ENCODE results near the gene KCNIP1. TPM values are rescaled to one million over a fixed set of nuclear protein-coding genes. Genes with fewer than 3 reads are reported as not detected.

KCNIP1 gene
- total RNA-seq, 2 experiments from 2014 or later, result not detected

DNA sequence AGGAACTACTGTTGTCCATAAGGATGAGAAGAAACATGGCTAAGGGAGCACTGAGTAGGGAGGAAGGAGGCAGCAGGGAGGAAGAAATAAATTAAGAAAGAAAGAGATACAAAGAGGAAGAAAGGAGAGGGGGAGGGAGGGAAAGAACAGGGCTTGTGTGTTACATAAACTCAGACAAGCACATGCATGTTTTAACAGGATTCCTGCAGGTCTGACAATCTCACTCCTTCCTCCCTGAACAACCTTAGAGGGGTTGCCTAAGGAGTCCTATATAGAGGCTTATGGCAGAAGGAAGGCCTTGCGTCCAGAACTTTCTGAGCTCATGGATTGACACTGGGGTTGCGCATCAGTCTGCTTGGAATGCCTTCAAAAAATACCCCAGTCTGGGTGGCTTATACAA is 4.2 kb upstream of the KCNIP1 start:
- Mint-ChIP-seq H3K9me3 (ENCODE audit: insufficient read depth) (no peaks in the 10 kb centered on the region), H3K4me3 (no peak overlapping the region), H3K4me1 (ENCODE audit: low read depth) (no peaks in the 10 kb centered on the region), H3K27me3 (ENCODE audit: low read depth) (peaks cover 38% of the 10 kb centered on the region), H3K36me3 (ENCODE audit: low read depth) (no peaks in the 10 kb centered on the region), H3K27ac (no peak overlapping the region)
- POLR2A ChIA-PET, result no interaction called here
- ATAC-seq, result no peak
- CTCF ChIA-PET, result no interaction called here
- DNase-seq, result no peak

DNA sequence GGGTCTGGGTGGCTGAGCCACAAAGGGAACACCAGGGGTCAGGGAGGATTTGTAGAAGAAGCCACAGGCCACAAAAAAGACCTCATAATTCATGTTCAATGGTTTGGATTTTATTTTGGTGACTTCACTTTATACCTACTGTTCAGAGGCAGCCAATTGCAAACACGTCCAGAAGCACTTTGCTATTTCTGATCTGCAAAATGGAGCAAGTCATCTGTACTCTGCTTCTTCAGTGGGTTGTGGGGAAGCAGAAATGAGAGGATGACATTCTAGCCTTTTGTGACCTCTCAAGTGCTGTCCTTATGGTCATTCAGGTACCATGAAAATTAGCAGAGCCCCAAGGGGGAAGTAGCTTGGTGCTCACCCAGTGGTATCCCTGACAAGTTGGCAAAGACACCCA is 2.5 kb upstream of the KCNIP1 start:
- peaks cover 50% of the 10 kb centered on the region for H3K27me3 Mint-ChIP-seq (ENCODE audit: low read depth)
- H3K4me1 Mint-ChIP-seq (ENCODE audit: low read depth), result no peaks in the 10 kb centered on the region
- H3K36me3 Mint-ChIP-seq (ENCODE audit: low read depth), result no peaks in the 10 kb centered on the region
- no peak overlapping the region for H3K4me3 Mint-ChIP-seq
- ATAC-seq, result no peak
- CTCF ChIA-PET, result no interaction called here
- no peaks in the 10 kb centered on the region for H3K9me3 Mint-ChIP-seq (ENCODE audit: insufficient read depth)
- no peak for DNase-seq
- POLR2A ChIA-PET, result interaction anchor here (0.9 kb wide), 1 partner anchor 32 kb away, joined by 3 read pairs; no protein-coding TSS in a partner anchor
- no peak overlapping the region for H3K27ac Mint-ChIP-seq

DNA sequence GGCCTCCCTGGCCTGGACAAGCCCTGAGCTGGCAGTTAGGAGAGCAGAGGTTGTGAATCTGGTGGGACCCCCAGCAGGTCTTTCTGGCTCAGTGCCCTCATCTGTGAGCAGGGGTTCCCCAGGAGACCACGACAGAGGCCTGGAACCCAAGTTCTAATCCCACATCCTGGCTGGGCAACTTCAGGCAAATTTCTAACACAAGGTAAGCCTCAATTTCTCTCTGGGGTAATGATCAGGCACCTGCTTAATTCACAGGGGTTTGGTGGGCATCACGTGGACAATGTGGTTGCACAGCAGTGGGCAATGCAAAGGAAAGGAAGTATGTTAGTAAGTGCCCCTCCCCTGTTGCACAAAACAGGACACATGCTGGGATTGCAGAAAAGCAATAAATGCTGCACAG is 1.9 kb upstream of the KCNIP1 start:
- ATAC-seq, result no peak
- DNase-seq, result no peak
- H3K27me3 Mint-ChIP-seq (ENCODE audit: low read depth), result peaks cover 47% of the 10 kb centered on the region
- ChIA-PET POLR2A (interaction anchor here (0.9 kb wide), 1 partner anchor 32 kb away, joined by 3 read pairs; no protein-coding TSS in a partner anchor), CTCF (no interaction called here)
- H3K4me3 Mint-ChIP-seq, result no peak overlapping the region
- no peaks in the 10 kb centered on the region for H3K4me1 Mint-ChIP-seq (ENCODE audit: low read depth)
- no peak overlapping the region for H3K27ac Mint-ChIP-seq
- H3K9me3 Mint-ChIP-seq (ENCODE audit: insufficient read depth), result no peaks in the 10 kb centered on the region
- H3K36me3 Mint-ChIP-seq (ENCODE audit: low read depth), result no peaks in the 10 kb centered on the region

DNA sequence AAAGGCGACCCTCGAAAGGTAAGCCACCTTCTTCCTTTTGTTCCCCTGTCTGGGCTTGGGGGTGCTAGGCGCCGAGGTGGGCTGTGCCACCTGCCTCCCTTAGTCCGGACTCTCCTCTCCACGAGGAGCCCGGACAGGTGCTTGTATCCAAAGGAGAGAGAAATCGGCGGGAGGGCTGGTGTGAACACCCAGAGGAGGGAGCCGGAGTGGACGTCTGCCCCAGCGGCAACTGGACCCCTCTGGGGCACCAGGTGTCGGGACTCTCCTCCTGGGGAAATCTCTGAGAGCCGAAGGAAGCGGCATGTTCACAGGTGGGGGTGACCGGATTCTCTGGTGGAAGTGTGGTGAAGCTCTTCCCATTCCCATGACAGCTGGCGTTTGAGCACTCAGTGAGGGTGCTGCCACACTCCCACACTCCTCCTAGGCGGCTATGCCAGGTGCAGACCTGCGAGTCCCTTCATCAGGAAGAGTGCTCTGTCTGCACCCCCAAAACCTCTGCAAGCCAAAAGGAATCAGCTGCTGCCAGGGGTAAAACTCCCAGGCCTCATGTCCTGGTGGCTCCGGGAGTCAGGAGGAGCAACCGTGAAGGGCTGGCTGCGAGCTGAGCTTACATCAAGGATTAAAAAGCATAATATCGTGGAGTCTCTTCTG is 921 bp downstream of the KCNIP1 start:
- ATAC-seq (no peak), DNase-seq (no peak)
- Mint-ChIP-seq H3K36me3 (ENCODE audit: low read depth) (no peaks in the 10 kb centered on the region), H3K27me3 (ENCODE audit: low read depth) (peaks cover 41% of the 10 kb centered on the region), H3K9me3 (ENCODE audit: insufficient read depth) (no peaks in the 10 kb centered on the region), H3K4me3 (no peak overlapping the region), H3K4me1 (ENCODE audit: low read depth) (no peaks in the 10 kb centered on the region), H3K27ac (no peak overlapping the region)
- POLR2A ChIA-PET, result no interaction called here
- CTCF ChIA-PET, result no interaction called here

DNA sequence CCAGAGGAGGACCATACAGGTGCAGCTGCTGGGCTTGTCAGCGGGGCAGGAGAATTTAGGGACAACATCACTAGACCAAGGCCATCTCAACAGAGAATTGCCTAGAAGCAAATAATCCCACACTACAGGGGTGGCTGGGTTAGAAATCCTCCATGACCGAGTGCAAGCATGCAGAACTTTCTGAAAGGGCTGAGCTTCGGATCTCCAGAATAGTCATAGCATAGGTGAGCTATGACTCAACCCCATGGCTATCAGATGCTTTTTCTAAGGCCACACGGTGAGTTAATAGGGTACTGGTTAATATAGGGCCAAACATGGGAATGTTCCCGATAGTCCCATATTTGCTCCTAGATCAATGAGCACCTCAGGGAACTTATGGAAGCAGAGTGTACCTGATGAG is 4.2 kb downstream of the KCNIP1 start:
- POLR2A ChIA-PET, result no interaction called here
- H3K27ac Mint-ChIP-seq, result no peak overlapping the region
- H3K27me3 Mint-ChIP-seq (ENCODE audit: low read depth), result peaks cover 22% of the 10 kb centered on the region
- no peaks in the 10 kb centered on the region for H3K36me3 Mint-ChIP-seq (ENCODE audit: low read depth)
- H3K9me3 Mint-ChIP-seq (ENCODE audit: insufficient read depth), result no peaks in the 10 kb centered on the region
- no peak overlapping the region for H3K4me3 Mint-ChIP-seq
- CTCF ChIA-PET, result no interaction called here
- H3K4me1 Mint-ChIP-seq (ENCODE audit: low read depth), result no peaks in the 10 kb centered on the region
- DNase-seq (no peak), ATAC-seq (no peak)

DNA sequence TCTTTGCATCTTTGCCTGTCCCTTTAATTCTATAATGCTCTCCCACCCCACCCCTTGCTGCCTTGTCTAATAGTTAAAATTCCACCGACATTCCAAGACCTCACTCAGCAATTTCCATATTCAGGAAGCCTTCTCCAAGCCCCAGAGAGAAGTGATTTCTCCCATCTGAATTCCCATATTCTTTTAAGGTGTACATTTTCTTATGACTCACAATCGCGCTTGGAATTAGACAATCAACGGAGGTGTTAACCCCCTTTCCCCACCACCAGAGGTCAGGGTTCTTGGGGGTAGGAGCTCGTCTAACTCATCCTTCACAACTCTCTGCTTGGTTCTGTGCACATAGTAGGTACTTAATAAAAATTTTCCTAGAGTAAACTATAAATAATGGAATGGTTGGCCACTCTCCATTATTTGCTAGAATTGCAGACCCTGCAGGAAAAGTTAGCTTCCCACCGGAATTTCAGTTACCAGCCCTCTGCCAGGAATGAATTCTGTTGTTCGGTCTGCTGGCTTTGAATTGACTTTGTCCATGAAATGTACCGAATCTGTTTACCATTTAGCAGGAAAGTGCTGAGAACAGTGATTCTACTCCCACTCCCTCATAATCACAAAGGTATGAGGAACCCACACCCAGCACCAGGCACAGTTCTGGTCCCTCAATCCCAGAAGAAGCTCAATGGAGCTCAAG is 5.0 kb downstream of the KCNIP1 start:
- H3K4me3 Mint-ChIP-seq, result no peak overlapping the region
- no peaks in the 10 kb centered on the region for H3K9me3 Mint-ChIP-seq (ENCODE audit: insufficient read depth)
- ChIA-PET POLR2A (no interaction called here), CTCF (no interaction called here)
- no peak overlapping the region for H3K27ac Mint-ChIP-seq
- peaks cover 18% of the 10 kb centered on the region for H3K27me3 Mint-ChIP-seq (ENCODE audit: low read depth)
- no peak for DNase-seq
- no peak for ATAC-seq
- no peaks in the 10 kb centered on the region for H3K36me3 Mint-ChIP-seq (ENCODE audit: low read depth)
- H3K4me1 Mint-ChIP-seq (ENCODE audit: low read depth), result no peaks in the 10 kb centered on the region

DNA sequence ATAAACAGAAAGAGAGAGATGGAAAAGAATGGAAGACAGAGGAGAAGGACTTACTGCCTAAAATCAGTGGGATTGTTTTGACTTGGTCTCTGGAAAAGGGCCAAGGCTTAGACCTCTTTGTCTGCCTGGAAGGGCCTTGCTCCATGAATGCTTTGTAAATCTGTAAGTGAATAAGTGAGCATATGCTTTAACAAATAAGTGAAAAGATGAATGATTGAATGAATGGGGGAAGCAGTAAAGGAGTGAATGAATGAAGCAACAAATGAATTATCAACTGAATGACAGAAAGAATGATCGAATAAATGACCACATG is 5.5 kb downstream of the KCNIP1 start:
- Mint-ChIP-seq H3K4me3 (no peak overlapping the region), H3K9me3 (ENCODE audit: insufficient read depth) (no peaks in the 10 kb centered on the region), H3K27ac (no peak overlapping the region), H3K4me1 (ENCODE audit: low read depth) (no peaks in the 10 kb centered on the region), H3K27me3 (ENCODE audit: low read depth) (peaks cover 17% of the 10 kb centered on the region), H3K36me3 (ENCODE audit: low read depth) (no peaks in the 10 kb centered on the region)
- ATAC-seq (no peak), DNase-seq (no peak)
- CTCF ChIA-PET, result no interaction called here
- POLR2A ChIA-PET, result no interaction called here

DNA sequence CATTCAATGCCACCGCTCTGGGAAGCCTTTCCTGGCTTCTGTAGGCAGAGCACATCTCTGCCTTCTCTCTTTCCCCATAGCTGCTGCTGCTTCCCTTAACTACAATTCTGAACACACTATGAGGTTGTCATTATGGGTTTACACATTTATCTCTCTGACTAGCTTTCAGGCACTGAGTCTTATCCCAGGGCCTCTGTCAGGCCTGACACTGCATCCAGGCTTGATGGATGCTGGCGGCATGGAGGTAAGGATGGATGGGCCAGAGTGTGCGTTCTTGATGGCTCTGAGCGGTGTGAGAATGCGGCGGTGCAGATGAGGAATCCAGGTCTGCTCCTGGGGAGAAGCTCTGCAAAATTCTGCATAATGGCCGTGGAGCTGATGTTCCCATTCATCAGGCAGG is 6.3 kb downstream of the KCNIP1 start:
- ChIA-PET CTCF (interaction anchor here (0.6 kb wide), 1 partner anchor 302 kb away, joined by 3 read pairs; no protein-coding TSS in a partner anchor), POLR2A (no interaction called here)
- ATAC-seq, result no peak
- H3K4me1 Mint-ChIP-seq (ENCODE audit: low read depth), result no peaks in the 10 kb centered on the region
- peaks cover 10% of the 10 kb centered on the region for H3K27me3 Mint-ChIP-seq (ENCODE audit: low read depth)
- no peaks in the 10 kb centered on the region for H3K9me3 Mint-ChIP-seq (ENCODE audit: insufficient read depth)
- H3K4me3 Mint-ChIP-seq, result no peak overlapping the region
- no peak for DNase-seq
- no peak overlapping the region for H3K27ac Mint-ChIP-seq
- H3K36me3 Mint-ChIP-seq (ENCODE audit: low read depth), result no peaks in the 10 kb centered on the region

DNA sequence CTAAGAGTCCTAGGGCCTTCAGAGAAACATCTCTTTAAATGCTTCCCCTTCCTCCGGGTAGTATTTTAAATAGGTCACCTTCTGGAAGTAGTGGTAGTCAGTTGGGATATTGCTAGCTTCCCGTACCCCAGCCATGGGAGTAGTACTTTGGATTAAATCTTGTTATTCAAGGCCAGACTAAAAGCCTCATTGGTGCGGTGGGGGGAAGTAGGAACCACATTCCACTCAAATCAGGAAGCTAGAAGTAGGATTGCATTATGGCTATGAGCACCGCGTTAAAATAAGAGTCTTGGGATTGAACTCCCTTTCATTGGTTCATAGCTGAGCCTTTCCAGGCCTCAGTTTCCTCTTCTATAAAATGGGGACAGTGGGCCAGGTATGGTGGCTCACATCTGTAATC is 6.7 kb downstream of the KCNIP1 start:
- no peak for DNase-seq
- ChIA-PET POLR2A (no interaction called here), CTCF (interaction anchor here (0.6 kb wide), 1 partner anchor 302 kb away, joined by 3 read pairs; no protein-coding TSS in a partner anchor)
- ATAC-seq, result no peak
- no peaks in the 10 kb centered on the region for H3K4me1 Mint-ChIP-seq (ENCODE audit: low read depth)
- H3K9me3 Mint-ChIP-seq (ENCODE audit: insufficient read depth), result no peaks in the 10 kb centered on the region
- no peak overlapping the region for H3K27ac Mint-ChIP-seq
- no peak overlapping the region for H3K4me3 Mint-ChIP-seq
- H3K36me3 Mint-ChIP-seq (ENCODE audit: low read depth), result no peaks in the 10 kb centered on the region
- peaks cover 7% of the 10 kb centered on the region for H3K27me3 Mint-ChIP-seq (ENCODE audit: low read depth)

DNA sequence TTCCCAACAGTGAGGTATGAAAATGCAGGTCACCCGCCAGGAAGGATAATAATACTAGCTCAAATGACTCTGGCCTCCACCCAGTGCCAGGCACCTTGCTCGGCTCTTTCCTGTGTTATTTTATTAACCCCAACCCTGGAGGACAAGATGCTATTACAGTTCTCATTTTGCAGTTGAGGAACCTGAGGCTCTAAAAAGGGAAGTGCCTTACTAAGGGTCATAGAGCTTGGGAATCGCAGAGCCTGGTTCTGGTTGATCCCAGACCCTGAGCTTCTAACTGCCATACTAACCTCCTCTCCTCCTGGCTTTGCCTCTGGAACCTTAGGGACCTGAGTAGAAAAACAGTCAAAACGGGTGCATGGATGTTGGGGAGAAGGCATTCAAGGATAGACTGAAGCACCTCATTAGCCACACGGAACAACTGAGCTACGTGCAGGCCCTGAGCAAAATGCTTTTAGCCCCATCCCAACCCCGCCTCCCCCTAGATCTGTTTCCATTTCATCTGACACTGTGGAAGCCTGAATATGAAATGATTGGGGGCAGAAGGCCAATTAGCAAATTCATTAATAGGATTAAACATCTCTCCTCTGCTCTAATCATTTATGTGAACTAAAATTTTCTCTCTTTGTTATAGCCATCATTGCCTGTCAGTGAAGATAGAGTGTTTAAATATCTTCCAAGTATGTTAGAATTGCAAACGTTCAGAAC is 7.9 kb downstream of the KCNIP1 start:
- no peak for ATAC-seq
- ChIA-PET POLR2A (no interaction called here), CTCF (no interaction called here)
- no peak overlapping the region for H3K4me3 Mint-ChIP-seq
- DNase-seq, result no peak
- H3K4me1 Mint-ChIP-seq (ENCODE audit: low read depth), result no peaks in the 10 kb centered on the region
- no peaks in the 10 kb centered on the region for H3K27me3 Mint-ChIP-seq (ENCODE audit: low read depth)
- H3K9me3 Mint-ChIP-seq (ENCODE audit: insufficient read depth), result no peaks in the 10 kb centered on the region
- no peak overlapping the region for H3K27ac Mint-ChIP-seq
- no peaks in the 10 kb centered on the region for H3K36me3 Mint-ChIP-seq (ENCODE audit: low read depth)

DNA sequence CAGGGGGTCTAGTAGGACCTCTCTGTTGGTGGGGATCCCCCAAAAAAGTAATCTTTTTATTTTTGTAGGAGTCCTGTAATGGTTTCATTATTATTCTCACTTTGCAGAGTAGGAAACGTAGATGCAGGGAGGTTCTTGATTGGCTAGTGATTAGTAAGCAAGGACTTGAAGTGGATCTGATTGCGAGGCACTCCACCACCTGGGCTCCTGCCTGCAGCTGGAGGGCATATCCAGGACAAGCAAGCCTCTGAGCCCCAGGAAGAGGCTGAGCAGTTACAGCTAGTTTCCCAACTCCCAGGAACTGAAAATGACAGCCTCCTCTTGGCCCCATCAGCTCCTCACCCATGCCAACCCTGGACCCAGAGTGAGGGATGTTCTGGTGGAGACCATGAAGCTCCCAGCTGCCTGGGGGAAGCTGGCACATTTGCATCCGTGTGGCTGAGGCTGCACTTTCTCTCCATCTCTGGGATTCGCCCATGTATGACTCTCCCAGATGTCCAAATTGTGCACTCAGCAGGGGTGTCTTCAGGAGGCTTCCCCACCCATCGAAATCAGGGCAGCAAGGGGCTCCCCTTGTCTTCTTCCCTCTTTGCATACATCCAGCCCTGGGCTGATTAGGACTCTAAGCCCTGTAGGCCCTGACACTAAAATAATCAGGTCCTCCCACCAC is 10.2 kb downstream of the KCNIP1 start:
- Mint-ChIP-seq H3K27me3 (ENCODE audit: low read depth) (no peaks in the 10 kb centered on the region), H3K4me1 (ENCODE audit: low read depth) (no peaks in the 10 kb centered on the region), H3K27ac (no peak overlapping the region), H3K9me3 (ENCODE audit: insufficient read depth) (no peaks in the 10 kb centered on the region), H3K4me3 (no peak overlapping the region), H3K36me3 (ENCODE audit: low read depth) (no peaks in the 10 kb centered on the region)
- no peak for ATAC-seq
- POLR2A ChIA-PET, result no interaction called here
- DNase-seq, result no peak
- CTCF ChIA-PET, result no interaction called here

DNA sequence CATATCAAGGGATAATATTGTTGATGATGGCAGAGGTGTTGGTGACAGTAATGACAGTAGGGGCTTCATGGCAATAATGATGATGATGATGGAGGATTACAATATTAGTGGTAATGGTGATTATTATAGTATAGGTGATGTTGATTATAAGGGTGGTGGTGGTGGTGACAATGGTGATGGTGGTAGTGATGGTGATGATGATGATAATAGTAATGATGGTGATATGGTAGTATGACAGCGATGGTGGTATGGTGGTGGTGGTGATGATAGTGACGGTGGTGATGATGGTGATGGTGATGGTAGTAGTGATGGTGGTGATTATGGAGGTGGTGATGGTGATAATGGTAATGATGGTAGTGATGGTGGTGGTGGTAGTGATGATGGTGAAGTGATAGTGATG is 13.6 kb downstream of the KCNIP1 start:
- ATAC-seq (no peak), DNase-seq (no peak)
- no peak overlapping the region for H3K27ac Mint-ChIP-seq
- ChIA-PET CTCF (no interaction called here), POLR2A (no interaction called here)
- H3K4me1 Mint-ChIP-seq (ENCODE audit: low read depth), result no peaks in the 10 kb centered on the region
- no peak overlapping the region for H3K4me3 Mint-ChIP-seq
- no peaks in the 10 kb centered on the region for H3K36me3 Mint-ChIP-seq (ENCODE audit: low read depth)
- peaks cover 7% of the 10 kb centered on the region for H3K27me3 Mint-ChIP-seq (ENCODE audit: low read depth)
- H3K9me3 Mint-ChIP-seq (ENCODE audit: insufficient read depth), result no peaks in the 10 kb centered on the region

Measured in activated CD8-positive, alpha-beta T cell treated with anti-CD3 and anti-CD28 coated beads, Interleukin-2, amount 10 ng/mL, durations not matched to agents 7 days and 5 days (primary cell).